T1000 (cell line): ENCODE measurements around the gene NCLN.
"Not testable (repeated sequence)": the region's sequence is repeated elsewhere in the genome, so short reads cannot be mapped to it uniquely, and the experiment has no call there.

ENCODE experiments used
- DNase-seq: peaks from one replicate; lab custom pipeline; 2025; ENCODE audit warnings: mixed read lengths; lab: John Stamatoyannopoulos, UW

NCLN gene

GRCh38 chr19:3154957-3155736 lies 30.6 kb upstream of the NCLN start:
- DNase-seq, result peak; percentile 97

- DNase-seq, result no peak
Observed at GRCh38 chr19:3157096-3157845, 28.5 kb upstream of the NCLN start.

- DNase-seq, result no peak
Observed at GRCh38 chr19:3159565-3159964, 26.2 kb upstream of the NCLN start.

- no peak for DNase-seq
Observed at GRCh38 chr19:3160219-3160618, 25.5 kb upstream of the NCLN start.

- DNase-seq, result no peak
Observed at GRCh38 chr19:3161453-3161852, 24.3 kb upstream of the NCLN start.

- no peak for DNase-seq
Observed at GRCh38 chr19:3162418-3163229, 23.1 kb upstream of the NCLN start.

GRCh38 chr19:3163230-3163886 lies 22.4 kb upstream of the NCLN start:
- peak; percentile 49 for DNase-seq

- no peak for DNase-seq
Observed at GRCh38 chr19:3163943-3164342, 21.8 kb upstream of the NCLN start.

- DNase-seq, result no peak
Observed at GRCh38 chr19:3167533-3168272, 18.0 kb upstream of the NCLN start.

GRCh38 chr19:3171894-3172672 lies 13.6 kb upstream of the NCLN start:
- no peak for DNase-seq

GRCh38 chr19:3172673-3173000 lies 13.1 kb upstream of the NCLN start:
- DNase-seq, result not testable (repeated sequence)

GRCh38 chr19:3175781-3176714 lies 9.7 kb upstream of the NCLN start:
- DNase-seq, result peak; percentile 61

GRCh38 chr19:3176715-3177501 lies 8.8 kb upstream of the NCLN start:
- peak; percentile 37 for DNase-seq

- no peak for DNase-seq
Observed at GRCh38 chr19:3178377-3178972, 7.3 kb upstream of the NCLN start, which contains the start of gene S1PR4. Gene S1PR4, plus strand, starts transcription at chr19:3178769. Its CDS starts 24 bp downstream, at chr19:3178793.

- no peak for DNase-seq
Observed at GRCh38 chr19:3178973-3179738, 6.6 kb upstream of the NCLN start.

- no peak for DNase-seq
Observed at GRCh38 chr19:3179739-3180293, 5.9 kb upstream of the NCLN start.
